H9 (cell line): Measurements from ENCODE around the gene POMT2. TPM values are rescaled to one million over a fixed set of nuclear protein-coding genes. Genes with fewer than 3 reads are reported as not detected.

Experiments used
- DNase-seq: peaks from one replicate; pipeline ENCODE4 v3.0.0-alpha.2; 2017
- H2AFZ ChIP-seq: one replicate; pipeline ENCODE4 v1.6.1; 2013; ENCODE audit warnings: mild to moderate bottlenecking, low read length, control low read depth, moderate library complexity
- H2AK5ac ChIP-seq: 2 replicates; pipeline ENCODE4 v1.6.1; 2013; ENCODE audit warnings: low read length, control low read depth, mixed read lengths; ENCODE audit not compliant: insufficient read length
- H2BK120ac ChIP-seq: one replicate; pipeline ENCODE4 v1.6.1; 2013; ENCODE audit warnings: low read depth, mild to moderate bottlenecking, low read length, control low read depth, inconsistent platforms; ENCODE audit not compliant: poor library complexity, severe bottlenecking
- H2BK12ac ChIP-seq: 2 replicates; pipeline ENCODE4 v1.6.1; 2013; ENCODE audit warnings: low read length, control low read depth, mixed read lengths, low read depth; ENCODE audit not compliant: insufficient read length
- H2BK15ac ChIP-seq: 2 replicates; pipeline ENCODE4 v1.6.1; 2013; ENCODE audit warnings: low read depth, low read length, control low read depth
- H2BK20ac ChIP-seq: one replicate; pipeline ENCODE4 v1.6.1; 2013; ENCODE audit warnings: low read depth, mild to moderate bottlenecking, low read length, control low read depth, inconsistent platforms; ENCODE audit not compliant: poor library complexity, severe bottlenecking
- H2BK5ac ChIP-seq: 2 replicates; pipeline ENCODE4 v1.6.1; 2013; ENCODE audit warnings: low read length, control low read depth, mixed read lengths; ENCODE audit not compliant: insufficient read length
- H3K14ac ChIP-seq: 2 replicates; pipeline ENCODE4 v1.6.1; 2013; ENCODE audit warnings: low read length, control low read depth; ENCODE audit not compliant: insufficient read depth
- H3K18ac ChIP-seq: 2 replicates; pipeline ENCODE4 v1.6.1; 2013; ENCODE audit warnings: low read depth, mild to moderate bottlenecking, mixed read lengths, low read length, control low read depth; ENCODE audit not compliant: insufficient read length
- H3K23ac ChIP-seq: 2 replicates; pipeline ENCODE4 v1.6.1; 2013; ENCODE audit warnings: low read length, control low read depth, mixed read lengths, low read depth; ENCODE audit not compliant: insufficient read length
- H3K23me2 ChIP-seq: 2 replicates; pipeline ENCODE4 v1.6.1; 2013; ENCODE audit warnings: low read depth, mild to moderate bottlenecking, mixed read lengths, low read length, control low read depth; ENCODE audit not compliant: insufficient read length, poor library complexity, severe bottlenecking
- H3K27ac ChIP-seq: 2 replicates; pipeline ENCODE4 v1.5.1; 2013; ENCODE audit warnings: low read length, control low read depth, mixed read lengths, low read depth; ENCODE audit not compliant: insufficient read length
- H3K27me3 ChIP-seq: 2 replicates; pipeline ENCODE4 v1.6.1; 2013; ENCODE audit warnings: low read length, control low read depth, inconsistent platforms; ENCODE audit not compliant: insufficient read depth
- H3K4ac ChIP-seq: 2 replicates; pipeline ENCODE4 v1.6.1; 2013; ENCODE audit warnings: low read depth, mild to moderate bottlenecking, control low read depth, inconsistent platforms, low read length, moderate library complexity
- H3K4me1 ChIP-seq: 2 replicates; pipeline ENCODE4 v1.6.1; 2013; ENCODE audit warnings: low read length, control low read depth, inconsistent platforms; ENCODE audit not compliant: insufficient read depth
- H3K4me2 ChIP-seq: 2 replicates; pipeline ENCODE4 v1.6.1; 2013; ENCODE audit warnings: low read length, control low read depth, mixed read lengths; ENCODE audit not compliant: insufficient read length, insufficient read depth
- H3K56ac ChIP-seq: 2 replicates; pipeline ENCODE4 v1.6.1; 2013; ENCODE audit warnings: low read depth, mild to moderate bottlenecking, mixed read lengths, low read length, control low read depth; ENCODE audit not compliant: insufficient read length
- H3K79me1 ChIP-seq: 2 replicates; pipeline ENCODE4 v1.6.1; 2013; ENCODE audit warnings: low read depth, mild to moderate bottlenecking, moderate library complexity, low read length, control low read depth, inconsistent platforms; ENCODE audit not compliant: insufficient read depth, poor library complexity, severe bottlenecking
- H3K79me2 ChIP-seq: 2 replicates; pipeline ENCODE4 v1.6.1; 2013; ENCODE audit warnings: low read length, control low read depth, inconsistent platforms; ENCODE audit not compliant: insufficient read depth
- H3K9ac ChIP-seq: 2 replicates; pipeline ENCODE4 v1.6.1; 2013; ENCODE audit warnings: low read length, control low read depth, mixed read lengths; ENCODE audit not compliant: insufficient read length; ENCODE audit errors: extremely low read depth
- H3K9me3 ChIP-seq: one replicate; pipeline ENCODE4 v1.6.1; 2013; ENCODE audit warnings: low read depth, low read length, inconsistent platforms; ENCODE audit not compliant: control insufficient read depth
- H3T11ph ChIP-seq: one replicate; pipeline ENCODE4 v1.6.1; 2013; ENCODE audit warnings: mild to moderate bottlenecking, low read length, control low read depth, inconsistent platforms
- H4K20me1 ChIP-seq: one replicate; pipeline ENCODE4 v1.6.1; 2013; ENCODE audit not compliant: control insufficient read depth, insufficient read length, insufficient read depth
- H4K5ac ChIP-seq: 2 replicates; pipeline ENCODE4 v1.6.1; 2013; ENCODE audit warnings: low read depth, mild to moderate bottlenecking, mixed read lengths, low read length, control low read depth; ENCODE audit not compliant: insufficient read length
- H4K8ac ChIP-seq: replicated peaks from 2 replicates; pipeline ENCODE4 v1.6.1; 2013; ENCODE audit warnings: low read length, control low read depth, mixed read lengths, low read depth; ENCODE audit not compliant: insufficient read length
- H4K91ac ChIP-seq: 2 replicates; pipeline ENCODE4 v1.6.1; 2013; ENCODE audit warnings: low read depth, mild to moderate bottlenecking, moderate library complexity, mixed read lengths, low read length, control low read depth; ENCODE audit not compliant: insufficient read length
- H3K27ac Mint-ChIP-seq, 3 experiments: 2 replicates in 2 of 3; 3 replicates in 1 of 3; pipeline ENCODE4 v1.8.0; 2020 to 2021; ENCODE audit warnings: mixed read lengths in 3 of 3, mild to moderate bottlenecking in 1 of 3, moderate library complexity in 1 of 3
- H3K27me3 Mint-ChIP-seq: 2 replicates; pipeline ENCODE4 v1.8.0; 2021; ENCODE audit warnings: low read depth, mild to moderate bottlenecking, moderate library complexity, mixed read lengths
- H3K36me3 Mint-ChIP-seq, 3 experiments: 2 replicates in 2 of 3; 3 replicates in 1 of 3; pipeline ENCODE4 v1.8.0; 2020 to 2021; ENCODE audit warnings: low read depth in 3 of 3, mixed read lengths in 3 of 3; ENCODE audit not compliant: insufficient read depth in 1 of 3
- H3K4me1 Mint-ChIP-seq, 2 experiments: 2 replicates each; pipeline ENCODE4 v1.8.0; 2020; ENCODE audit warnings: mixed read lengths in 2 of 2
- H3K4me3 Mint-ChIP-seq, 2 experiments: 2 replicates in 1 of 2; 3 replicates in 1 of 2; pipeline ENCODE4 v1.8.0; 2020 to 2021; ENCODE audit warnings: mild to moderate bottlenecking in 2 of 2, mixed read lengths in 2 of 2, moderate library complexity in 1 of 2
- H3K9me3 Mint-ChIP-seq, 2 experiments: 2 replicates in 1 of 2; 3 replicates in 1 of 2; pipeline ENCODE4 v1.8.0; 2020; ENCODE audit warnings: mild to moderate bottlenecking in 2 of 2, mixed read lengths in 2 of 2, moderate library complexity in 1 of 2
- CTCF ChIP-seq: fragments of 200-600 bp; sonication (generic); conservative IDR thresholded peaks from 3 replicates; pipeline ENCODE4 v1.8.0; 2021; ENCODE audit warnings: antibody characterized with exemption, mild to moderate bottlenecking
- WGBS: extraction: QIAGEN DNeasy Blood & Tissue Kit; methylation state at CpG from one replicate; pipeline ENCODE4 v1.1.7; 2013; ENCODE audit warnings: missing lambda C conversion rate, low lambda C conversion rate, mixed read lengths; ENCODE audit not compliant: insufficient read length; ENCODE audit errors: extremely low coverage; 5-methylcytosine and 5-hydroxymethylcytosine counted together
- total RNA-seq: library from RNA; stranded (reverse); gene quantifications from 2 replicates; pipeline ENCODE4 v1.2.1, GENCODE V29; 2021

The POMT2 gene
- total RNA-seq, 1 experiment from 2014 or later = 25.2 TPM

- Histone ChIP-seq H2BK120ac (no peak overlapping the region), H4K5ac (no peak overlapping the region), H3K27ac (no peak overlapping the region), H4K91ac (no peak overlapping the region), H2BK5ac (no peak overlapping the region), H3K9me3 (no peaks in the 10 kb centered on the region), H3K23ac (no peak overlapping the region), H4K8ac (no peak overlapping the region), H3K56ac (no peak overlapping the region), H3K27me3 (no peaks in the 10 kb centered on the region), H2BK12ac (no peak overlapping the region), H3K79me2 (peaks cover 3% of the 10 kb centered on the region; the same call in 1 of the 2 replicates), H3K4me1 (peaks cover 10% of the 10 kb centered on the region; the same call in 1 of the 2 replicates), H3K4me2 (no peak overlapping the region), H4K20me1 (no peaks in the 10 kb centered on the region), H3K14ac (no peak overlapping the region), H3K18ac (no peak overlapping the region), H3K23me2 (no peaks in the 10 kb centered on the region), H2BK20ac (no peak overlapping the region), H3K79me1 (no peaks in the 10 kb centered on the region), H2AK5ac (no peak overlapping the region), H2AFZ (no peak overlapping the region), H2BK15ac (no peak overlapping the region), H3K4ac (no peak overlapping the region), H3K9ac (no peak overlapping the region), H3T11ph (no peak overlapping the region)
- no peak for TF ChIP-seq CTCF
- Mint-ChIP-seq H3K4me1 (peaks cover 50 to 53% of the 10 kb centered on the region in 2 experiments), H3K9me3 (no peaks in the 10 kb centered on the region), H3K27me3 (no peaks in the 10 kb centered on the region), H3K4me3 (no peak overlapping the region; a peak in 1 of 5 replicates), H3K27ac (peak overlapping the region in 1 of 3 experiments; percentile 96; a peak in 2 of 7 replicates), H3K36me3 (peaks cover 0 to 5% (median 5%) of the 10 kb centered on the region in 3 experiments; a peak in 4 of 7 replicates)
- no CpG with 5 or more reads among the region's 1 CpG for WGBS
- no peak for DNase-seq
Measured at GRCh38 chr14:77316195-77316505, 4.5 kb downstream of the POMT2 start.
